Measurements from ENCODE around the gene NHSL2.

Gene NHSL2

DNA sequence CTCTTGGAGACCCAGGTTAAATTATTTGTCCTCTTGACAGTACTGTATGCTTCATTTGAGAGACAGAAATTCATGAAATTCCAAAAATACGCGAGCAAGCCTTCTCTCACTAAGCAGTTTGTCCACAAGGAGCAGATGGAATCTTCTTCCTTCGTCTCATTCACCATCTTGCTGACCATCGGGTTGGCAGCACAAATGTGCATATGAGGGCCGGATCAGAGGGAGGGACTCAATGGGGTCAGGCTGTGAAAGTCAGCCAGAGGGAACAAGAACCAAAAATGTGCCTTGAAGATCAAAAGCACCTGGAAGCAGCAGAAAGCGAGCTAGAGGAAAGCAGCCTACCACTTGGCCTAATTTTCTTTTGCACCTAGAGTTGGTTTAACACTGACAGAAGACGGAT lies 16.4 kb downstream of the NHSL2 start:
- Histone ChIP-seq H3K27me3 (ENCODE audit: control insufficient read depth in 1 of 2, insufficient read depth in 2 of 2, low read length in 2 of 2) (no peaks in the 10 kb centered on the region), H3K9ac (ENCODE audit: low read length) (no peak overlapping the region), H3K36me3 (ENCODE audit: insufficient read depth, low read length) (no peaks in the 10 kb centered on the region), H3K27ac (ENCODE audit: low read depth, low read length) (no peak overlapping the region), H3K4me1 (ENCODE audit: insufficient read depth, low read length) (peaks cover 5% of the 10 kb centered on the region), H3K4me3 (ENCODE audit: low read depth in 1 of 2, low read length in 2 of 2) (no peak overlapping the region), H3K9me3 (ENCODE audit: low read length) (no peaks in the 10 kb centered on the region)

GRCh38 chrX:71928856-71929255 lies 18.2 kb downstream of the NHSL2 start:
- H3K36me3 ChIP-seq (ENCODE audit: insufficient read depth, low read length) = no peaks in the 10 kb centered on the region
- no peak overlapping the region for H3K4me3 ChIP-seq (ENCODE audit: low read depth in 1 of 2, low read length in 2 of 2)
- H3K9me3 ChIP-seq (ENCODE audit: low read length) = no peaks in the 10 kb centered on the region
- H3K9ac ChIP-seq (ENCODE audit: low read length) = no peak overlapping the region
- H3K27me3 ChIP-seq (ENCODE audit: control insufficient read depth in 1 of 2, insufficient read depth in 2 of 2, low read length in 2 of 2) = no peaks in the 10 kb centered on the region
- peaks cover 3% of the 10 kb centered on the region for H3K4me1 ChIP-seq (ENCODE audit: insufficient read depth, low read length)
- no peak overlapping the region for H3K27ac ChIP-seq (ENCODE audit: low read depth, low read length)

- Histone ChIP-seq H3K27ac (ENCODE audit: low read depth, low read length) (no peak overlapping the region), H3K27me3 (ENCODE audit: control insufficient read depth in 1 of 2, insufficient read depth in 2 of 2, low read length in 2 of 2) (peaks cover 0 to 4% of the 10 kb centered on the region in 2 donors), H3K36me3 (ENCODE audit: insufficient read depth, low read length) (no peaks in the 10 kb centered on the region), H3K4me3 (ENCODE audit: low read depth in 1 of 2, low read length in 2 of 2) (no peak overlapping the region), H3K9ac (ENCODE audit: low read length) (no peak overlapping the region), H3K9me3 (ENCODE audit: low read length) (no peaks in the 10 kb centered on the region), H3K4me1 (ENCODE audit: insufficient read depth, low read length) (peaks cover 3% of the 10 kb centered on the region)
Observed at GRCh38 chrX:71930298-71930697, 19.7 kb downstream of the NHSL2 start.

GRCh38 chrX:71935476-71935875 lies 24.8 kb downstream of the NHSL2 start:
- peaks cover 0 to 11% of the 10 kb centered on the region in 2 donors for H3K27me3 ChIP-seq (ENCODE audit: control insufficient read depth in 1 of 2, insufficient read depth in 2 of 2, low read length in 2 of 2)
- no peak overlapping the region for H3K27ac ChIP-seq (ENCODE audit: low read depth, low read length)
- no peaks in the 10 kb centered on the region for H3K9me3 ChIP-seq (ENCODE audit: low read length)
- no peak overlapping the region for H3K9ac ChIP-seq (ENCODE audit: low read length)
- H3K4me3 ChIP-seq (ENCODE audit: low read depth in 1 of 2, low read length in 2 of 2) = no peak overlapping the region
- H3K4me1 ChIP-seq (ENCODE audit: insufficient read depth, low read length) = peaks cover 12% of the 10 kb centered on the region
- no peaks in the 10 kb centered on the region for H3K36me3 ChIP-seq (ENCODE audit: insufficient read depth, low read length)

- Histone ChIP-seq H3K9me3 (ENCODE audit: low read length) (no peaks in the 10 kb centered on the region), H3K27ac (ENCODE audit: low read depth, low read length) (no peak overlapping the region), H3K36me3 (ENCODE audit: insufficient read depth, low read length) (no peaks in the 10 kb centered on the region), H3K4me1 (ENCODE audit: insufficient read depth, low read length) (peaks cover 20% of the 10 kb centered on the region), H3K9ac (ENCODE audit: low read length) (no peak overlapping the region), H3K27me3 (ENCODE audit: control insufficient read depth in 1 of 2, insufficient read depth in 2 of 2, low read length in 2 of 2) (peaks cover 0 to 11% of the 10 kb centered on the region in 2 donors), H3K4me3 (ENCODE audit: low read depth in 1 of 2, low read length in 2 of 2) (no peak overlapping the region)
Observed at GRCh38 chrX:71936632-71937031, 26.0 kb downstream of the NHSL2 start.

DNA sequence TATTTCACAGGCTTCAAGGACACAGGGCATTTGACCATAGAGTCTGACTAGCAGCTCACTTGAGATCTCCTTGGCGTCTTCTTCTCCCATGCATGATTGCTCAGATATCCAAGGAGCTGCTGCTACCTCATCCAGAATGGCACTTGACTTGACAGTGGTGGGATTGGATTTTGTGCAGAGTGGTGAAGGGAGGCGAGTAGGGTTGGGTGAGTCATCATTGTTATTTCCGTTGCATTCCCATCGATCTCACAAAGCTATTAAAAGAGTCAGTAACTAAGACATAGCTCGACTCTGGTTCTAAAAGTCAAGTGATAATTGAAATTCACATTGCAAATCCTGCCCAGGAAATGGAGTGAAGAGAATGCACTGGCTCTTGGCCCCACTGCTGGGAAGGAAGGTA lies 27.7 kb downstream of the NHSL2 start:
- no peak overlapping the region for H3K27ac ChIP-seq (ENCODE audit: low read depth, low read length)
- H3K4me1 ChIP-seq (ENCODE audit: insufficient read depth, low read length) = peaks cover 20% of the 10 kb centered on the region
- H3K4me3 ChIP-seq (ENCODE audit: low read depth in 1 of 2, low read length in 2 of 2) = no peak overlapping the region
- no peaks in the 10 kb centered on the region for H3K9me3 ChIP-seq (ENCODE audit: low read length)
- H3K36me3 ChIP-seq (ENCODE audit: insufficient read depth, low read length) = no peaks in the 10 kb centered on the region
- peaks cover 0 to 11% of the 10 kb centered on the region in 2 donors for H3K27me3 ChIP-seq (ENCODE audit: control insufficient read depth in 1 of 2, insufficient read depth in 2 of 2, low read length in 2 of 2)
- no peak overlapping the region for H3K9ac ChIP-seq (ENCODE audit: low read length)

DNA sequence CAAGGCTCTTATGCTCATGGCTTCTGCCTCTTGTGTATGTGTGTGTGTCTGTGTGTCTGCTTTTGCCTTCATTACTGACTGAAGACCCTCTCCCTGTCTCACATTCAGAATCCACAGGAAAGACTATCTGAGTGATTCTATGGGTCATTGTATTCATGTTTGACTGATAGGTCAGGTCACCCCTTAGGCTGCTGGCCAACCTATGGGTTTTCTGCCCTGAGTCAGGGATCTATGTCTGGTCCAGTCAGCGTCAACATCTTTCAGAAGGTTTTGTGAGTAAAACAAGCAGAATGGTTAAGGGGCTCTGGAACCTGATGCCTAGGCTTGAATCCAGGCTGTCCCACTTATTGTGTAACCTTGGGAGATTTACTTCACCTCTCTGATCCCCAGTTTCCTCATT lies 30.5 kb downstream of the NHSL2 start:
- peak overlapping the region; percentile 65 for H3K27ac ChIP-seq (ENCODE audit: low read depth, low read length)
- no peak overlapping the region for H3K9ac ChIP-seq (ENCODE audit: low read length)
- H3K9me3 ChIP-seq (ENCODE audit: low read length) = no peaks in the 10 kb centered on the region
- no peak overlapping the region for H3K4me3 ChIP-seq (ENCODE audit: low read depth in 1 of 2, low read length in 2 of 2)
- H3K27me3 ChIP-seq (ENCODE audit: control insufficient read depth in 1 of 2, insufficient read depth in 2 of 2, low read length in 2 of 2) = peaks cover 0 to 7% of the 10 kb centered on the region in 2 donors
- peaks cover 19% of the 10 kb centered on the region for H3K4me1 ChIP-seq (ENCODE audit: insufficient read depth, low read length)
- no peaks in the 10 kb centered on the region for H3K36me3 ChIP-seq (ENCODE audit: insufficient read depth, low read length)

GRCh38 chrX:71941776-71942175 lies 31.1 kb downstream of the NHSL2 start:
- Histone ChIP-seq H3K36me3 (ENCODE audit: insufficient read depth, low read length) (no peaks in the 10 kb centered on the region), H3K4me3 (ENCODE audit: low read depth in 1 of 2, low read length in 2 of 2) (no peak overlapping the region), H3K9ac (ENCODE audit: low read length) (no peak overlapping the region), H3K9me3 (ENCODE audit: low read length) (no peaks in the 10 kb centered on the region), H3K27me3 (ENCODE audit: control insufficient read depth in 1 of 2, insufficient read depth in 2 of 2, low read length in 2 of 2) (peaks cover 0 to 7% of the 10 kb centered on the region in 2 donors), H3K27ac (ENCODE audit: low read depth, low read length) (peak overlapping the region; percentile 65), H3K4me1 (ENCODE audit: insufficient read depth, low read length) (peaks cover 18% of the 10 kb centered on the region)

DNA sequence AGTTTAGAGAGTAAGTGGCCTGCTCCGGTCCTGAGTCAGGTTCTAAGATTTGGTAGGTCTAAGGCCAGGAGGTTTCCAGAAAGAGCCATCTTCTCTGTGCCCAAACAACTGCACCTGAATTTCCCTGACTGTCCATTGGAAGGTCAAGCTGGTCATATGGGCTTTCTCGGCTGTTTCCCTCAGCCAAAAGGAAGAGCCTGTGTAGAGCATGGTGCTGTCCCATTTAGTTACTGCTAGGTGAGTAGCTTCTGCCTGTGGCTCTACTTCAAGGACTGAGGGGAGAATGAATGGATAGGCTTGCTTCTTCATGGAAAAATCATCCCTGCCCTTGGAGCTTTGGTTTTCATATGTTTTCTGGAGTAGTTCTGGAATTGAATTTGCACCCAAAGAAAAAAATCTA lies 33.7 kb downstream of the NHSL2 start:
- no peaks in the 10 kb centered on the region for H3K36me3 ChIP-seq (ENCODE audit: insufficient read depth, low read length)
- no peak overlapping the region for H3K27ac ChIP-seq (ENCODE audit: low read depth, low read length)
- H3K4me1 ChIP-seq (ENCODE audit: insufficient read depth, low read length) = peaks cover 18% of the 10 kb centered on the region
- no peak overlapping the region for H3K9ac ChIP-seq (ENCODE audit: low read length)
- no peaks in the 10 kb centered on the region for H3K27me3 ChIP-seq (ENCODE audit: control insufficient read depth in 1 of 2, insufficient read depth in 2 of 2, low read length in 2 of 2)
- H3K9me3 ChIP-seq (ENCODE audit: low read length) = no peaks in the 10 kb centered on the region
- H3K4me3 ChIP-seq (ENCODE audit: low read depth in 1 of 2, low read length in 2 of 2) = no peak overlapping the region

- Histone ChIP-seq H3K27me3 (ENCODE audit: control insufficient read depth in 1 of 2, insufficient read depth in 2 of 2, low read length in 2 of 2) (no peaks in the 10 kb centered on the region), H3K4me1 (ENCODE audit: insufficient read depth, low read length) (peaks cover 18% of the 10 kb centered on the region), H3K9ac (ENCODE audit: low read length) (peak overlapping the region; percentile 26), H3K4me3 (ENCODE audit: low read depth in 1 of 2, low read length in 2 of 2) (no peak overlapping the region), H3K9me3 (ENCODE audit: low read length) (no peaks in the 10 kb centered on the region), H3K27ac (ENCODE audit: low read depth, low read length) (peak overlapping the region; percentile 7), H3K36me3 (ENCODE audit: insufficient read depth, low read length) (no peaks in the 10 kb centered on the region)
Observed at GRCh38 chrX:71945237-71945805, 34.7 kb downstream of the NHSL2 start.

DNA sequence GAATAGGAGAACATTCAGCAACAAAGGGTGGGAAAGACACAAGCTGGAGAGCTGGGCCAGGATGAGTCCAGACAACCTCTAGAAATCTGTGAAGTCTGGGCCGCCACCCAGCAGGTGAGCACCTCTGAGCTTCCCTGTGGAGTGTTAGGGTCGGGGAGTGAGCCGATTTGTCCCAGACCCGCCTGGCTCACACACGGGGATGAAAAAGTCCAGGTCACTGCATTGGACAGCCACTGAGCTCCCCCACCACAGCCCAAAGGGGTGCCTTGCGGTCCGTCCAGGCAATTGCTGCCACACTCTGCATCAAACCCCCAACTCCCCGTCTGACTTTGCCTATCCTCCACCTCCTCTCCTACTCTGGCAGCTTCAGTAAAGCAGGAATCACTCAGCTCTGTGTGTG lies 38.7 kb downstream of the NHSL2 start:
- no peaks in the 10 kb centered on the region for H3K36me3 ChIP-seq (ENCODE audit: insufficient read depth, low read length)

GRCh38 chrX:71949844-71950445 lies 39.3 kb downstream of the NHSL2 start:
- Histone ChIP-seq H3K27me3 (ENCODE audit: control insufficient read depth in 1 of 2, insufficient read depth in 2 of 2, low read length in 2 of 2) (no peaks in the 10 kb centered on the region), H3K9ac (ENCODE audit: low read length) (no peak overlapping the region), H3K4me1 (ENCODE audit: insufficient read depth, low read length) (peaks cover 25% of the 10 kb centered on the region), H3K4me3 (ENCODE audit: low read depth in 1 of 2, low read length in 2 of 2) (no peak overlapping the region), H3K9me3 (ENCODE audit: low read length) (no peaks in the 10 kb centered on the region), H3K27ac (ENCODE audit: low read depth, low read length) (no peak overlapping the region), H3K36me3 (ENCODE audit: insufficient read depth, low read length) (no peaks in the 10 kb centered on the region)

More for the DNA sequence above, 38.7 kb downstream of the NHSL2 start:
- peaks cover 19% of the 10 kb centered on the region for H3K4me1 ChIP-seq (ENCODE audit: insufficient read depth, low read length)
- H3K9me3 ChIP-seq (ENCODE audit: low read length) = no peaks in the 10 kb centered on the region
- H3K4me3 ChIP-seq (ENCODE audit: low read depth in 1 of 2, low read length in 2 of 2) = no peak overlapping the region
- no peak overlapping the region for H3K27ac ChIP-seq (ENCODE audit: low read depth, low read length)
- no peaks in the 10 kb centered on the region for H3K27me3 ChIP-seq (ENCODE audit: control insufficient read depth in 1 of 2, insufficient read depth in 2 of 2, low read length in 2 of 2)
- H3K9ac ChIP-seq (ENCODE audit: low read length) = no peak overlapping the region
